ENCODE measurements around the gene CDK17.

GRCh38 chr12:96434107-96434506 lies 33.9 kb upstream of the CDK17 start:
- TF ChIP-seq CTCF (IDR thresholded peaks at IDR 0.05) (no peak), EZH2 (IDR thresholded peaks at IDR 0.05; ENCODE audit: borderline replicate concordance, insufficient read depth, low read depth, low read length, poor library complexity, severe bottlenecking) (no peak)

Data from B cell (primary cell).